ENCODE measurements around the gene CCKAR. TPM values are rescaled to one million over a fixed set of nuclear protein-coding genes. Genes with fewer than 3 reads are reported as not detected.

The CCKAR gene
- polyA plus RNA-seq, 1 donor (not counting 4 experiments of a cell fraction or from before 2014, with no cell fraction given), result not detected

- Histone ChIP-seq H3K4me2 (ENCODE audit: control insufficient read depth, extremely low read depth, insufficient read depth, low read depth, low read length) (no peak overlapping the region), H3K36me3 (ENCODE audit: control insufficient read depth in 2 of 2, extremely low read depth in 1 of 2, insufficient read depth in 2 of 2, low read length in 2 of 2) (no peaks in the 10 kb centered on the region), H3K27ac (ENCODE audit: control insufficient read depth, insufficient read depth, low read length) (no peak overlapping the region), H3K9me3 (ENCODE audit: control insufficient read depth, low read depth, low read length) (no peaks in the 10 kb centered on the region), H3K4me1 (ENCODE audit: control insufficient read depth, extremely low read depth, insufficient read depth, low read length) (no peaks in the 10 kb centered on the region), H3K9me1 (ENCODE audit: control insufficient read depth, extremely low read depth, insufficient read depth, low read length) (no peaks in the 10 kb centered on the region), H3K79me2 (ENCODE audit: control insufficient read depth, insufficient read depth, low read length) (no peaks in the 10 kb centered on the region), H3K4me3 (ENCODE audit: control insufficient read depth in 2 of 3, extremely low read depth in 1 of 3, insufficient read depth in 2 of 3, low read depth in 1 of 3, low read length in 3 of 3) (no peak overlapping the region), H4K20me1 (ENCODE audit: control insufficient read depth, extremely low read depth, insufficient read depth, low read length) (no peaks in the 10 kb centered on the region), H3K9ac (ENCODE audit: control insufficient read depth, extremely low read depth, insufficient read depth, low read length) (no peak overlapping the region), H3K27me3 (ENCODE audit: control insufficient read depth, extremely low read depth, insufficient read depth, low read length) (no peaks in the 10 kb centered on the region), H2AFZ (ENCODE audit: control insufficient read depth, low read length) (no peak overlapping the region)
- TF ChIP-seq CTCF (optimal IDR thresholded peaks at IDR 0.05 in 1 of 3, IDR thresholded peaks at IDR 0.05 in 1 of 3, conservative IDR thresholded peaks at IDR 0.05 in 1 of 3; ENCODE audit: extremely low read depth in 1 of 3, insufficient read depth in 2 of 3, low read length in 3 of 3) (no peak), EZH2 (IDR thresholded peaks at IDR 0.05; ENCODE audit: low read length) (no peak)
- DNase-seq (ENCODE audit: low read depth, low spot score) (no peak), FAIRE-seq (no peak)
- dilution Hi-C loops (cut with MboI; ENCODE audit: extremely low pct_ligation_motif_present, low sequenced_read_pairs), result no loop called here
These were observed 15.7 kb downstream of the CCKAR start for GRCh38 chr4:26474551-26474950.

GRCh38 chr4:26473893-26474292 is 16.4 kb downstream of the CCKAR start:
- no peaks in the 10 kb centered on the region for H3K4me1 ChIP-seq (ENCODE audit: control insufficient read depth, extremely low read depth, insufficient read depth, low read length)
- no peak overlapping the region for H3K9ac ChIP-seq (ENCODE audit: control insufficient read depth, extremely low read depth, insufficient read depth, low read length)
- DNase-seq (ENCODE audit: low read depth, low spot score), result no peak
- H3K9me1 ChIP-seq (ENCODE audit: control insufficient read depth, extremely low read depth, insufficient read depth, low read length), result no peaks in the 10 kb centered on the region
- no peak overlapping the region for H3K4me2 ChIP-seq (ENCODE audit: control insufficient read depth, extremely low read depth, insufficient read depth, low read depth, low read length)
- dilution Hi-C loops (cut with MboI; ENCODE audit: extremely low pct_ligation_motif_present, low sequenced_read_pairs), result no loop called here
- no peak overlapping the region for H3K4me3 ChIP-seq (ENCODE audit: control insufficient read depth in 2 of 3, extremely low read depth in 1 of 3, insufficient read depth in 2 of 3, low read depth in 1 of 3, low read length in 3 of 3)
- H2AFZ ChIP-seq (ENCODE audit: control insufficient read depth, low read length), result no peak overlapping the region
- H4K20me1 ChIP-seq (ENCODE audit: control insufficient read depth, extremely low read depth, insufficient read depth, low read length), result no peaks in the 10 kb centered on the region
- no peaks in the 10 kb centered on the region for H3K36me3 ChIP-seq (ENCODE audit: control insufficient read depth in 2 of 2, extremely low read depth in 1 of 2, insufficient read depth in 2 of 2, low read length in 2 of 2)
- no peaks in the 10 kb centered on the region for H3K27me3 ChIP-seq (ENCODE audit: control insufficient read depth, extremely low read depth, insufficient read depth, low read length)
- H3K9me3 ChIP-seq (ENCODE audit: control insufficient read depth, low read depth, low read length), result no peaks in the 10 kb centered on the region
- H3K27ac ChIP-seq (ENCODE audit: control insufficient read depth, insufficient read depth, low read length), result no peak overlapping the region
- FAIRE-seq, result no peak
- TF ChIP-seq CTCF (optimal IDR thresholded peaks at IDR 0.05 in 1 of 3, IDR thresholded peaks at IDR 0.05 in 1 of 3, conservative IDR thresholded peaks at IDR 0.05 in 1 of 3; ENCODE audit: extremely low read depth in 1 of 3, insufficient read depth in 2 of 3, low read length in 3 of 3) (no peak), EZH2 (IDR thresholded peaks at IDR 0.05; ENCODE audit: low read length) (no peak)
- no peaks in the 10 kb centered on the region for H3K79me2 ChIP-seq (ENCODE audit: control insufficient read depth, insufficient read depth, low read length)
